CD4-positive, alpha-beta T cell treated with Interleukin-1 beta for 1 hour (primary cell): ENCODE results near the gene TRPV4.

Experiments used
- DNase-seq, 2 donors: peaks; one replicate each; pipeline ENCODE4 v3.0.0-alpha.2; 2020 to 2022

Gene TRPV4

GRCh38 chr12:109827566-109828550, 5.3 kb downstream of the TRPV4 start:
- peak; percentile 22 to 85 for DNase-seq

- no peak for DNase-seq
Measured at GRCh38 chr12:109827080-109827479, 6.1 kb downstream of the TRPV4 start.

DNA sequence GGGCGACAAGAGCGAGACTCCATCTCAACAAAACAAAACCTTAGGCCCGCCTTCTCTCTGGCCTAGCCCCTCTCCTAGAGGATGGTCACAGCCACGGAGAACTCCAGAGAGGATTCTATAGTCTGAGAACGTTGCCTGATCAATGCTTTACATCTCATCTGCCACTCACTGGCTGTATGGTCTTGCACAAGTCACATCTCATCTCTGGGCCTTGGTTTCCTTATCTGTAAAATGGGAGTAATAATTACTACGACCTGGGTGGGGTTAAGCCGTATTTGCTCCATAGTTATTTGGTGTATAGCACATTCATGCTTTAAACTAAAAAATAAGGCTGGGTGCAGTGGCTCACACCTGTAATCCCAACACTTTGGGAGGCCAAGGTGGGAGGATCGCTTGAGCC, 8.5 kb downstream of the TRPV4 start:
- DNase-seq, result no peak

- no peak for DNase-seq
Measured at GRCh38 chr12:109822951-109823411, 10.2 kb downstream of the TRPV4 start.

DNA sequence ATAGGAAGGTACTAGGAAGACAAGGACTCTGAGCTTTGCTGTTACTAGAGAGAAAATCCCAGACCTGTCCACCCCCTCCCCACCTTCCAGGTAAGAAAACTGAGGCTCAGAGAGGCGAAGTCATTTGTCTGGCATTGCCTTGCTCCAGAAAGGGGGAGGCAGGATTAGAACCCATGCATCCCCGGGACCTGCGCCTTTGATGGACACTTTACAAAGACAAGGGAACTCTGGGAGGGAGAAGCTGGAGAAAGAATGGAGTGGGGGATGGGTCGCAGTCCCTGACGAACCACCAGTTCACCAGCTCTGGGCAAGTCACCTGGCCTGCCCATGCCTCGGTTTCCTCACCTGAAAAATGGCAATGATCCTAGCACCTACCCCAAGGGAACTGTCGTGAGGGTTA, 10.8 kb downstream of the TRPV4 start:
- no peak for DNase-seq

DNA sequence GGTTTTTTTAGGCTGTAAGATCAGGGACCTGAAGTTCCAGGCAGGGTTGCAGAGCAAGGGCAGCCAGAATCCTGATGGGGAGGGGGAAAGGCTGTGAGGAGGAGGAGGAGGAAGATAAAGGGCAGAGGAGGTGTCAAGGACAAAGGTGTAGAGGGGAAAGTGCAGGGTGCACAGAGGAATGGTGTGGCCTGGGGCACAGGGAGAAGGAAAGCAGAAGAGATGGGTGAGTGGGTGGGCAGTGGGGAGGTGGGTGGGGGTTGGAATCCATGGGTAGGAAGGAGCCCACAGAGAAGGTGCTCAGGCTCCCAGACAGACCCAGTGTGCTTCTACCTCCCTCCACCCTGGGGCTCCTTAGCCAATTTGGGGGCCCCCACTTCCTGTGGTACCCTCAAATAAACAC, 11.2 kb downstream of the TRPV4 start:
- no peak for DNase-seq

- DNase-seq, result no peak
Measured at GRCh38 chr12:109820816-109821381, 12.3 kb downstream of the TRPV4 start.

DNA sequence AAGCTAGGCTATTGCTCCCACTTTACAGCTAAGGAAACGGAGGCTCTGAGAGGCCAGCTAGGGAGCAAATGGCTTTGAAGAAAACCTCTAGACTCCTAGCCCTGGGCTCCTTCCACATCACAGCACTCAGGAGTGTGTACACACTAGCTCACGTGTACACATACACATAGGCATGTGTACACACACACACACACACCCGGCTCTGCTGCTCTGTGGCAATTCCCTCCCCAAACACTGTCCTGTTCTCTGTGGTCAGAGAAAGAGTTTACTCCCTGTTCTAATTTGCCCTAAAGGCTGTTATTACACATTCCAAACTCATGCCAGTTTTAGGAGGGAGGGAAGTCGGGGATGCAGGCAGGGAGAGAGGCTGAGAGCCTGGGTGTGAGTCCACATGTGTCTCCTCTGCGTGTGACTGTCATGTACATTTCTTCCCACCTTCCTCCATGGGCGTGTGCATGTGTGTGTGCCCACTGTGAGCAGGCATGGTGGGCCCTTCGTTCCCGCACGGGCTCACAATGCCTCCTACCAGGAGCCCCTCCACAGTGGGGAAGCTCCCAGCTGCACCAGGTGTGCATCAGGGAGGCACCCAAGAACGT, 14.2 kb downstream of the TRPV4 start:
- DNase-seq, result no peak

- no peak for DNase-seq
Measured at GRCh38 chr12:109818253-109818652, 14.9 kb downstream of the TRPV4 start.

GRCh38 chr12:109817627-109818231, 15.5 kb downstream of the TRPV4 start:
- no peak for DNase-seq

DNA sequence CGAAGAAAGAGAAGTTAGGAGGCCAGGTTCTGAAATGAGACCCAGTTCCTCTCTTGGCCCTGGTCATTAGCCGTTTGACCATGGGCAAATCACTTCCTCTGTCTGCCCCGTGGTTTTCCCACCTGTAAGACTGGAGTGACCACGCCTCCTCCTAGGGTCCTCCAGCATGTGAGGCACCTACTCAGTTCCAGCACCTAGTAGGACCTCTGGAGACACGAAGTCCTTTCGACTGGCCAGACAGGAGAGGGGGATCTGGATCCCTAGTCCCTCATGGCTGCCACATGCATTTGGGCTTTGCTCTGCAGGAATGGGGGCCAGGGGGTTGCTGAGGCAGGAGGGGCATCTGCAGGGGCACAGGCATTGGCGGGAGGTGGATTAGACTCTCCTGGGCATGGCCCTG, 16.3 kb downstream of the TRPV4 start:
- DNase-seq, result no peak

GRCh38 chr12:109815757-109816617, 17.2 kb downstream of the TRPV4 start:
- DNase-seq, result no peak

GRCh38 chr12:109815225-109815624, 18.0 kb downstream of the TRPV4 start:
- no peak for DNase-seq

DNA sequence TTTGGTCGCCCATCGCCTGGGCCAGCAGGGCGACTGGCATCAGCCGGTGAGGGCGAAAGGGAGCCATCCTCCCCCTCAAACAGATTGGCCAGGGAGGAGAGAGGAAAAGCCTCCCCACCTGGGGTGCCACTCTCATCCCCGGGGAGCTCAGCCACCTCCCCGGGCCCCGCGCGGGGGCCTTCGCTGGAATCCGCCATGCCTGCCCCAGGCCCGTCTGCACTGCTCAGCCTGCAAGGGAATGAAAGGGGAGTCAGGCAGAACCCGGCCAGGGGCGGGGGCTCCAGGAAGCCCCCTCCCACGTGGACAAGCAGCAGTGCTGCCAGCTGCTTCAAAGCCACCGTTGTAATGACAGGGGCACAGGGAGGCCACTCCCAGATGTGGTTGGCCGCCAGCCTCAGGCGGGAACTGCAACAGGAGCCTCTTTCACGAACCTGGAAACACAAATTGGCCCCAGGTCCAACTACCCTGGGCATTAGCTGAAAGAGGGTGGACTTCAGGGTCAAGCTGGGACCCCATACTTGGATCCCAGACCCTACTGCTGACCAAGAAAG, 18.5 kb downstream of the TRPV4 start:
- no peak for DNase-seq

DNA sequence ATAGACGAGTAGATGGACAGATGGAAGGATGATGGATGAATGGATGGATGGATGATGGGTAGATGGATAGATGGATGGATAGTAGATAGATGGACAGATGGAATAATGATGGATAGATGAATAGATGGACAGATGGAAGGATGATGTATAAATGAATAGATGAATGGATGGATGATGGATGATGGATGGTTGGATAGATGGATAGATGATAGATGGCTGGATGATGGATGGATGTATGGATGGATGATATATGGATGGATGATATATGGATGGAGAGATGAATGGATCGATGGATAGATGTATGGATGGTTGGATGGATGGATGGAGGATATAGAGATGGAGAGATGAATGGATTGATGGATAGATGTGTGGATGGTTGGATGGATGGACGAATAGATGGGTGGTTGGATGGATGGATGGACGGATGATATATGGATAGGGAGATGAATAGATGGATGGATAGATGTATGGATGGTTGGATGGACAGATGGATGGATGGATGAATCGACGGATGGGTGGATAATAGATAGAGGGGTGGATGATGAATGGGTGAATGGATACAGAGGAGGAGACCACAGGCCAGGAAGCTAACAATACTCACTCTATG, 19.3 kb downstream of the TRPV4 start:
- no peak for DNase-seq

- DNase-seq, result no peak
Measured at GRCh38 chr12:109811624-109811995, 21.6 kb downstream of the TRPV4 start.

GRCh38 chr12:109810954-109811623, 22.1 kb downstream of the TRPV4 start:
- DNase-seq, result no peak

DNA sequence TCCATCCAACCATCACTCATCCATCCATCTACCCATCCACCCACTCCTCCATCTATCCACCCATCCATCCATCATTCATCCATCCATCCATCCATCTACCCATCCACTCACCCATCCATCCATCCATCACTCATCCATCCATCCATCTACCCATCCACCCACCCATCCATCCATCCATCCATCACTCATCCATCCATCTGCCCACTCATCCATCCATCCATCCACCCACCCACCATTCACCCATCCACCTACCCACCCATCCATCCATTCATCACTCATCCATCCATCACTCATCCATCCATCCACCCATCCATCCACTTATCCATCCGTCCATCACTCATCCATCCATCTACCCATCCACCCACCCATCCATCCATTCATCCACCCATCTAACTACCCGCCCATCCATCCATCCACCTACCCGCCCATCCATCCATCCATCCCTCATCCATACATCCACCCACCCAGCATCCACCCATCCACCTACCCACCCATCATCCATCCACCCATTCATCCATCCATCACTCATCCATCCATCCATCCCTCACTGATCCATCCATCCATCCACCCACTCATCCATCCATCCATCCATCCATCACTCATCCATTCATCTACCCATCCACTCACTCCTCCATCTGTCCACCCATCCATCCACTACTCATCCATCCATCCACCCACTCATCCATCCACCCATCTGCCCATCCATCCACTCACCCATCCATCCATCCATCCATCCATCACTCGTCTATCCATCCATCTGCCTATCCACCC, 24.1 kb downstream of the TRPV4 start:
- no peak for DNase-seq

DNA sequence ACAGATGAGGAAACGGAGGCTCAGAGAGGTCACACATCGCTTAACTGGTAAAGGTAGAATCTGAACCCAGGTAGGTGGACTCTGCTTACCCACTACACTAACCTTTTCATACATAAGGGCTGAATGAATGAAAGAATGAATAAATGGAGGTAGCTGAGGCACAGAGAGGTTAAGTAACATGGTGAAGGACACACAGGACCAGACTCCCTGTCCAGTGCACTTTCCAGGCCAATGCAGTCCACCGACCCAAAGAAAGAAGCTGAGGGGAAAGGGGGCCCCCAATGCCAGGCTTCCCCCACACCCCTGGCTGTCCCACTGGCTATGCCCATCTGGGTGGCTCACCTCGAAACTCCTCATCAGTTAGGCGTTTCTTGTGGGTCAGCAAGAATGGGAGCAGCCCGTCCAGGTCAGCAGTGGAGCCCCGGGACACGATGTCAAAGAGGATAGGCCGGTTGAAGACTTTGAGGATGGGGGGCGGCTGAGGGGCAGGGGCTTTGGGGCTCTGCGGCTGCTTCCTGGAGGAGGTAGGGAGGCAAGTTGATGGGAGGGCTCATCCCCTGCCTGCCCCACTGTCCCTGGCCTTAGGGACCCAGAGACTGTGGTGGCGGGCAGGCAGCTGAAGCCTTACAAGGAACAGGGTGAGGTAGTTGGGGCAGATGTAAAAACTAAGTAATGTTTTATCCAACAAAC, 25.1 kb downstream of the TRPV4 start:
- DNase-seq, result no peak
